HEK293 (cell line): ENCODE data around the gene APOL5.

Source experiments
- CTCF ChIA-PET: fragments of 350-600 bp; formaldehyde crosslinking; extraction: SDS; loops from one replicate; lab custom pipeline; 2021; ENCODE audit warnings: antibody characterized with exemption; lab: Yijun Ruan, JAX
- POLR2A ChIA-PET: fragments of 300-600 bp; formaldehyde crosslinking; extraction: SDS; loops from one replicate; lab custom pipeline; 2020; ENCODE audit warnings: antibody characterized with exemption, inconsistent platforms; lab: Yijun Ruan, JAX
- H3K27ac ChIP-seq: fragments of 200-500 bp; sonication (Bioruptor generic); 2 replicates; pipeline ENCODE4 v1.5.1; 2014; ENCODE audit warnings: low read depth, low read length, control low read depth, inconsistent platforms; ENCODE audit errors: extremely low read depth
- H3K36me3 ChIP-seq, 2 experiments: fragments of 200-500 bp in 1 of 2; sonication (Bioruptor generic) in 1 of 2; 1 replicate in 1 of 2; 2 replicates in 1 of 2; pipeline ENCODE4 v1.5.1; 2014 to 2017; ENCODE audit warnings: inconsistent platforms in 2 of 2, low read length in 2 of 2; ENCODE audit not compliant: control insufficient read depth in 2 of 2, insufficient read depth in 1 of 2
- H3K4me1 ChIP-seq: fragments of 200-500 bp; sonication (Bioruptor generic); 2 replicates; pipeline ENCODE4 v1.5.1; 2014; ENCODE audit warnings: mild to moderate bottlenecking, low read length, inconsistent platforms; ENCODE audit not compliant: control insufficient read depth, insufficient read depth
- H3K4me3 ChIP-seq: 2 replicates; pipeline ENCODE4 v1.5.1; 2011; ENCODE audit warnings: low read depth, mild to moderate bottlenecking, control low read depth, low read length, moderate library complexity
- H3K9me3 ChIP-seq: fragments of 200-500 bp; sonication (Bioruptor generic); 2 replicates; pipeline ENCODE4 v1.5.1; 2014; ENCODE audit warnings: low read depth, low read length, inconsistent platforms; ENCODE audit not compliant: control insufficient read depth, insufficient read depth
- BCL11A ChIP-seq: fragments of 450-650 bp; formaldehyde crosslinking; IDR thresholded peaks from 2 replicates; pipeline ENCODE4 v1.5.1; 2016; ENCODE audit warnings: low read depth, missing biosample characterization, missing genetic modification characterization
- GLI2 ChIP-seq: fragments of 450-650 bp; formaldehyde crosslinking; IDR thresholded peaks from 2 replicates; pipeline ENCODE4; 2017; ENCODE audit warnings: missing biosample characterization, missing genetic modification characterization, low read depth, borderline replicate concordance
- GLIS1 ChIP-seq: fragments of 450-650 bp; formaldehyde crosslinking; IDR thresholded peaks from 2 replicates; pipeline ENCODE4 v1.5.1; 2016; ENCODE audit warnings: missing biosample characterization, missing genetic modification characterization
- KLF9 ChIP-seq: fragments of 450-650 bp; formaldehyde crosslinking; IDR thresholded peaks from 2 replicates; pipeline ENCODE4 v1.5.1; 2016; ENCODE audit warnings: missing biosample characterization, missing genetic modification characterization, low read depth
- OSR2 ChIP-seq: fragments of 450-650 bp; formaldehyde crosslinking; IDR thresholded peaks from 2 replicates; pipeline ENCODE4 v1.5.1; 2016; ENCODE audit warnings: missing biosample characterization, missing genetic modification characterization
- ZBTB48 ChIP-seq: fragments of 450-650 bp; formaldehyde crosslinking; IDR thresholded peaks from 2 replicates; pipeline ENCODE4 v1.5.1; 2016; ENCODE audit warnings: missing biosample characterization, missing genetic modification characterization
- ZNF133 ChIP-seq: fragments of 450-650 bp; formaldehyde crosslinking; IDR thresholded peaks from 2 replicates; pipeline ENCODE4 v1.5.1; 2016; ENCODE audit warnings: missing biosample characterization, missing genetic modification characterization
- ZNF138 ChIP-seq: fragments of 450-650 bp; formaldehyde crosslinking; IDR thresholded peaks from 2 replicates; pipeline ENCODE4 v1.5.1; 2016; ENCODE audit warnings: missing biosample characterization, missing genetic modification characterization, borderline replicate concordance
- ZNF140 ChIP-seq: fragments of 450-650 bp; formaldehyde crosslinking; IDR thresholded peaks from 2 replicates; pipeline ENCODE4 v1.5.1; 2016; ENCODE audit warnings: missing biosample characterization, missing genetic modification characterization
- ZNF214 ChIP-seq: fragments of 450-650 bp; formaldehyde crosslinking; IDR thresholded peaks from 2 replicates; pipeline ENCODE4 v1.5.1; 2017; ENCODE audit warnings: missing biosample characterization, mild to moderate bottlenecking, missing genetic modification characterization, borderline replicate concordance
- ZNF223 ChIP-seq: fragments of 450-650 bp; formaldehyde crosslinking; IDR thresholded peaks from 2 replicates; pipeline ENCODE4 v1.5.1; 2016; ENCODE audit warnings: missing biosample characterization, missing genetic modification characterization
- ZNF24 ChIP-seq: fragments of 450-650 bp; formaldehyde crosslinking; IDR thresholded peaks from 2 replicates; pipeline ENCODE4 v1.5.1; 2016; ENCODE audit warnings: missing biosample characterization, missing genetic modification characterization
- ZNF398 ChIP-seq: fragments of 450-650 bp; formaldehyde crosslinking; IDR thresholded peaks from 2 replicates; pipeline ENCODE4 v1.5.1; 2017; ENCODE audit warnings: missing biosample characterization, missing genetic modification characterization
- ZNF423 ChIP-seq: fragments of 450-650 bp; formaldehyde crosslinking; IDR thresholded peaks from 2 replicates; pipeline ENCODE4 v1.5.1; 2016; ENCODE audit warnings: missing biosample characterization, missing genetic modification characterization
- ZNF510 ChIP-seq: fragments of 450-650 bp; formaldehyde crosslinking; IDR thresholded peaks from 2 replicates; pipeline ENCODE4 v1.5.1; 2018; ENCODE audit warnings: mild to moderate bottlenecking, missing genetic modification characterization, missing biosample characterization; ENCODE audit not compliant: insufficient replicate concordance
- ZNF529 ChIP-seq: fragments of 450-650 bp; formaldehyde crosslinking; IDR thresholded peaks from 2 replicates; pipeline ENCODE4 v1.5.1; 2017; ENCODE audit warnings: missing genetic modification characterization, missing biosample characterization; ENCODE audit not compliant: insufficient replicate concordance
- ZNF560 ChIP-seq: fragments of 450-650 bp; formaldehyde crosslinking; IDR thresholded peaks from 2 replicates; pipeline ENCODE4 v1.5.1; 2017; ENCODE audit warnings: missing biosample characterization, missing genetic modification characterization, borderline replicate concordance
- ZNF561 ChIP-seq: fragments of 450-650 bp; IDR thresholded peaks from 2 replicates; pipeline ENCODE4 v1.5.1; 2018; ENCODE audit warnings: missing biosample characterization, missing genetic modification characterization, borderline replicate concordance
- ZNF639 ChIP-seq: fragments of 450-650 bp; formaldehyde crosslinking; IDR thresholded peaks from 2 replicates; pipeline ENCODE4 v1.5.1; 2016; ENCODE audit warnings: missing biosample characterization, missing genetic modification characterization
- ZNF701 ChIP-seq: fragments of 450-650 bp; formaldehyde crosslinking; IDR thresholded peaks from 2 replicates; pipeline ENCODE4 v1.5.1; 2016; ENCODE audit warnings: missing biosample characterization, missing genetic modification characterization
- ZSCAN16 ChIP-seq: fragments of 450-650 bp; formaldehyde crosslinking; IDR thresholded peaks from 2 replicates; pipeline ENCODE4 v1.5.1; 2016; ENCODE audit warnings: missing biosample characterization, missing genetic modification characterization
- ZSCAN18 ChIP-seq: fragments of 450-650 bp; formaldehyde crosslinking; IDR thresholded peaks from 2 replicates; pipeline ENCODE4 v1.5.1; 2016; ENCODE audit warnings: missing biosample characterization, missing genetic modification characterization
- ZSCAN30 ChIP-seq: fragments of 450-650 bp; IDR thresholded peaks from 2 replicates; pipeline ENCODE4 v1.5.1; 2018; ENCODE audit warnings: missing biosample characterization, mild to moderate bottlenecking, missing genetic modification characterization, moderate library complexity
- TF ChIP-seq, protein P1 (sequence below): fragments of 450-650 bp; formaldehyde crosslinking; IDR thresholded peaks from 2 replicates; pipeline ENCODE4 v1.5.1; 2017; ENCODE audit warnings: missing biosample characterization, missing genetic modification characterization
- TF ChIP-seq, protein P2 (sequence below): fragments of 450-650 bp; formaldehyde crosslinking; IDR thresholded peaks from 2 replicates; pipeline ENCODE4 v1.5.1; 2016; ENCODE audit warnings: missing biosample characterization, missing genetic modification characterization
- TF ChIP-seq, protein P3 (sequence below): fragments of 450-650 bp; formaldehyde crosslinking; IDR thresholded peaks from 2 replicates; pipeline ENCODE4 v1.5.1; 2017; ENCODE audit warnings: missing biosample characterization, missing genetic modification characterization

APOL5 gene

GRCh38 chr22:35728639-35729308 is 11.1 kb downstream of the APOL5 start:
- Histone ChIP-seq H3K4me3 (no peak overlapping the region), H3K9me3 (no peaks in the 10 kb centered on the region), H3K27ac (no peak overlapping the region), H3K36me3 (no peaks in the 10 kb centered on the region), H3K4me1 (no peaks in the 10 kb centered on the region)
- TF ChIP-seq ZNF560 (tag by site-specific recombination): no peak
- no peak for TF ChIP-seq ZNF639
- TF ChIP-seq ZSCAN16 (tag by site-specific recombination): no peak
- no peak for TF ChIP-seq ZBTB48 (tag by site-specific recombination)
- no peak for TF ChIP-seq ZNF398 (tag by site-specific recombination)
- TF ChIP-seq OSR2: no peak
- no peak for TF ChIP-seq ZNF529
- TF ChIP-seq ZNF214 (tag by site-specific recombination): no peak
- TF ChIP-seq GLI2 (tag by site-specific recombination): no peak
- no peak for TF ChIP-seq ZSCAN30 (tag by site-specific recombination)
- no peak for TF ChIP-seq ZNF510 (tag by site-specific recombination)
- TF ChIP-seq ZNF223 (tag by site-specific recombination): no peak
- TF ChIP-seq, protein P1, sequence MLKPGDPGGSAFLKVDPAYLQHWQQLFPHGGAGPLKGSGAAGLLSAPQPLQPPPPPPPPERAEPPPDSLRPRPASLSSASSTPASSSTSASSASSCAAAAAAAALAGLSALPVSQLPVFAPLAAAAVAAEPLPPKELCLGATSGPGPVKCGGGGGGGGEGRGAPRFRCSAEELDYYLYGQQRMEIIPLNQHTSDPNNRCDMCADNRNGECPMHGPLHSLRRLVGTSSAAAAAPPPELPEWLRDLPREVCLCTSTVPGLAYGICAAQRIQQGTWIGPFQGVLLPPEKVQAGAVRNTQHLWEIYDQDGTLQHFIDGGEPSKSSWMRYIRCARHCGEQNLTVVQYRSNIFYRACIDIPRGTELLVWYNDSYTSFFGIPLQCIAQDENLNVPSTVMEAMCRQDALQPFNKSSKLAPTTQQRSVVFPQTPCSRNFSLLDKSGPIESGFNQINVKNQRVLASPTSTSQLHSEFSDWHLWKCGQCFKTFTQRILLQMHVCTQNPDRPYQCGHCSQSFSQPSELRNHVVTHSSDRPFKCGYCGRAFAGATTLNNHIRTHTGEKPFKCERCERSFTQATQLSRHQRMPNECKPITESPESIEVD (tag by site-specific recombination): no peak
- no peak for TF ChIP-seq KLF9 (tag by site-specific recombination)
- TF ChIP-seq ZNF701: no peak
- TF ChIP-seq ZNF561 (tag by site-specific recombination): no peak
- no peak for TF ChIP-seq ZNF140 (tag by site-specific recombination)
- TF ChIP-seq ZNF138 (tag by site-specific recombination): no peak
- TF ChIP-seq GLIS1 (tag by site-specific recombination): no peak
- CTCF ChIA-PET: interaction anchor here (0.7 to 1.6 kb wide), 2 partner anchors 337 to 396 kb away, joined by 3 read pairs; no protein-coding TSS in a partner anchor
- POLR2A ChIA-PET: no interaction called here

- no peaks in the 10 kb centered on the region for H3K9me3 ChIP-seq
- H3K4me1 ChIP-seq: no peaks in the 10 kb centered on the region
- ChIA-PET CTCF (interaction anchor here (1.6 kb wide), 1 partner anchor 337 kb away, joined by 3 read pairs; no protein-coding TSS in a partner anchor), POLR2A (no interaction called here)
- no peak overlapping the region for H3K27ac ChIP-seq
- no peaks in the 10 kb centered on the region for H3K36me3 ChIP-seq
- H3K4me3 ChIP-seq: no peak overlapping the region
- TF ChIP-seq ZNF24 (no peak), ZNF560 (tag by site-specific recombination) (no peak), ZNF133 (tag by site-specific recombination) (no peak), ZSCAN18 (tag by site-specific recombination) (no peak), BCL11A (tag by site-specific recombination) (no peak), ZNF423 (tag by site-specific recombination) (no peak)
- TF ChIP-seq, protein P2, sequence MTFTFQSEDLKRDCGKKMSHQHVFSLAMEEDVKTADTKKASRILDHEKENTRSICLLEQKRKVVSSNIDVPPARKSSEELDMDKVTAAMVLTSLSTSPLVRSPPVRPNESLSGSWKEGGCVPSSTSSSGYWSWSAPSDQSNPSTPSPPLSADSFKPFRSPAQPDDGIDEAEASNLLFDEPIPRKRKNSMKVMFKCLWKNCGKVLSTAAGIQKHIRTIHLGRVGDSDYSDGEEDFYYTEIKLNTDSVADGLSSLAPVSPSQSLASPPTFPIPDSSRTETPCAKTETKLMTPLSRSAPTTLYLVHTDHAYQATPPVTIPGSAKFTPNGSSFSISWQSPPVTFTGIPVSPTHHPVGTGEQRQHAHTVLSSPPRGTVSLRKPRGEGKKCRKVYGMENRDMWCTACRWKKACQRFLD (tag by site-specific recombination): no peak
- TF ChIP-seq, protein P3, sequence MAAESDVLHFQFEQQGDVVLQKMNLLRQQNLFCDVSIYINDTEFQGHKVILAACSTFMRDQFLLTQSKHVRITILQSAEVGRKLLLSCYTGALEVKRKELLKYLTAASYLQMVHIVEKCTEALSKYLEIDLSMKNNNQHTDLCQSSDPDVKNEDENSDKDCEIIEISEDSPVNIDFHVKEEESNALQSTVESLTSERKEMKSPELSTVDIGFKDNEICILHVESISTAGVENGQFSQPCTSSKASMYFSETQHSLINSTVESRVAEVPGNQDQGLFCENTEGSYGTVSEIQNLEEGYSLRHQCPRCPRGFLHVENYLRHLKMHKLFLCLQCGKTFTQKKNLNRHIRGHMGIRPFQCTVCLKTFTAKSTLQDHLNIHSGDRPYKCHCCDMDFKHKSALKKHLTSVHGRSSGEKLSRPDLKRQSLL (tag by site-specific recombination): no peak
Observed at GRCh38 chr22:35729309-35729698, 11.6 kb downstream of the APOL5 start.
